NCI-H748 (cell line): ENCODE measurements around the gene DYNC1LI1.

Experiments used
- DNase-seq: peaks from one replicate; lab custom pipeline; 2025; ENCODE audit not compliant: unreplicated experiment; lab: John Stamatoyannopoulos, UW

Gene DYNC1LI1

GRCh38 chr3:32570421-32571191 is at the start of gene DYNC1LI1:
Gene DYNC1LI1 (minus strand): TSS chr3:32570858. CDS start chr3:32570770, 88 bp downstream.
- peak; percentile 92 for DNase-seq

- no peak for DNase-seq
These were observed 48.7 kb upstream of the DYNC1LI1 start for GRCh38 chr3:32619395-32619794.

GRCh38 chr3:32616267-32616962 is 45.8 kb upstream of the DYNC1LI1 start:
- DNase-seq = no peak

- peak; percentile 7 for DNase-seq
These were observed 44.3 kb upstream of the DYNC1LI1 start for GRCh38 chr3:32614956-32615355.

- DNase-seq = no peak
These were observed 42.5 kb upstream of the DYNC1LI1 start for GRCh38 chr3:32613183-32613582.

- DNase-seq = no peak
These were observed 41.9 kb upstream of the DYNC1LI1 start for GRCh38 chr3:32612547-32612946.

- DNase-seq = no peak
These were observed 36.9 kb upstream of the DYNC1LI1 start for GRCh38 chr3:32607522-32607921.

- no peak for DNase-seq
These were observed 36.3 kb upstream of the DYNC1LI1 start for GRCh38 chr3:32606960-32607359.

GRCh38 chr3:32606277-32606676 is 35.6 kb upstream of the DYNC1LI1 start:
- no peak for DNase-seq

- no peak for DNase-seq
These were observed 32.4 kb upstream of the DYNC1LI1 start for GRCh38 chr3:32603064-32603463.

GRCh38 chr3:32602206-32602605 is 31.5 kb upstream of the DYNC1LI1 start:
- no peak for DNase-seq

GRCh38 chr3:32601722-32602121 is 31.1 kb upstream of the DYNC1LI1 start:
- no peak for DNase-seq

GRCh38 chr3:32597656-32598055 is 27.0 kb upstream of the DYNC1LI1 start:
- no peak for DNase-seq

GRCh38 chr3:32596909-32597369 is 26.3 kb upstream of the DYNC1LI1 start:
- DNase-seq = no peak

- no peak for DNase-seq
These were observed 25.7 kb upstream of the DYNC1LI1 start for GRCh38 chr3:32596282-32596908.

- DNase-seq = peak; percentile 3
These were observed 24.7 kb upstream of the DYNC1LI1 start for GRCh38 chr3:32595323-32595722.

GRCh38 chr3:32593903-32594525 is 23.4 kb upstream of the DYNC1LI1 start:
- DNase-seq = no peak

- DNase-seq = no peak
These were observed 22.2 kb upstream of the DYNC1LI1 start for GRCh38 chr3:32592696-32593353.

- DNase-seq = peak; percentile 35
These were observed 21.4 kb upstream of the DYNC1LI1 start for GRCh38 chr3:32592011-32592410.

- DNase-seq = no peak
These were observed 20.5 kb upstream of the DYNC1LI1 start for GRCh38 chr3:32591186-32591585.

GRCh38 chr3:32586356-32586755 is 15.7 kb upstream of the DYNC1LI1 start:
- no peak for DNase-seq
